Frontal cortex (tissue), 4 donors: ENCODE data around the gene MLIP. TPM values are rescaled to one million over a fixed set of nuclear protein-coding genes. Genes with fewer than 3 reads are reported as not detected.
"Not testable (repeated sequence)": the region's sequence is repeated elsewhere in the genome, so short reads cannot be mapped to it uniquely, and the experiment has no call there.

Source experiments
- DNase-seq, 2 donors: peaks; one replicate each; pipeline ENCODE4 v3.0.0; 2012; ENCODE audit warnings: low spot score in 2 of 2
- FAIRE-seq: peaks from 2 replicates; lab custom pipeline; 2012; peaks lifted over from hg19 to GRCh38; lab: Jason Lieb, UNC
- total RNA-seq: library from RNA; depleted of rRNA; stranded (reverse); fragments of >200 nt; gene quantifications from one replicate; pipeline ENCODE4 v1.2.3, GENCODE V29; 2014
- donor health status: control.
- donor health status: control.
- donor health status: control.

The MLIP gene
- 11.8 TPM for total RNA-seq

- DNase-seq, result no peak
These were observed at the start of gene MLIP for GRCh38 chr6:54111341-54112045. Gene MLIP, plus strand, starts transcription at chr6:54111443. Its CDS starts 37 bp downstream, at chr6:54111480.

DNA sequence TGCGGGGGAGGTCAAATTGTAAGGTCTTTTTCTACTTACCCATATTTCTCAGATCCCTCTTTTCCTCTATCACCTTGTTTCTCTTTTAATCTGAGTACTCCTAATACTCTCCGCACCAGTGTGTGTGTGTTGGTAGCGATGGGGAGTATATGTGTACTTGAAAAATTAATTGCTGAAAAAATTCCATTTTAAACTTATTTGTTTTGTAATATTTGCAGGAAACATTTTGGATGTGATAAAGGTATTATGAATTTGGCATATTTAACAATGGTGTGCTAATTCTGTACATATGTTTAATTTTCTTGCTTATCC, 48.1 kb upstream of the MLIP start:
- DNase-seq, result no peak

More at GRCh38 chr6:54111341-54112045, at the start of gene MLIP:
- no peak for FAIRE-seq

DNA sequence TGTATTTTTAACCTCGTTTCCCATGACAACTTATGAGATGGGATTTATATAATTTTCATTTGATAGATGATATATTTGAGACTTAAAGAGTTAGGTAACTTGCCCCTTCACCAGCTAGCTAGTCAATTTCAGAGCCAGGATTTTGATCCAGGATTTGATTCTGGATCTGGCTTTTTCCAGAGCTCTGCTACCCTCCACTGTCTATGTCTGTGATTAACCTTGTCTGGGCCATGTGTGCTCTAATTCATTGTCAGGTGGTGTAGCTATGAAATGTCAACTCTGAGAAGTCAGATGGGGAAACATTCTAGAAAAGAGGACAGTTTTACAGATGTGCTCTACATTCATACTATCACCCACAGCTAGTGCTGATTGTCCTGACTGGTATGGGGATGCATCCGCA, 42.5 kb upstream of the MLIP start:
- FAIRE-seq (no peak), DNase-seq (no peak)

More for the DNA sequence above, 48.1 kb upstream of the MLIP start:
- FAIRE-seq, result no peak

DNA sequence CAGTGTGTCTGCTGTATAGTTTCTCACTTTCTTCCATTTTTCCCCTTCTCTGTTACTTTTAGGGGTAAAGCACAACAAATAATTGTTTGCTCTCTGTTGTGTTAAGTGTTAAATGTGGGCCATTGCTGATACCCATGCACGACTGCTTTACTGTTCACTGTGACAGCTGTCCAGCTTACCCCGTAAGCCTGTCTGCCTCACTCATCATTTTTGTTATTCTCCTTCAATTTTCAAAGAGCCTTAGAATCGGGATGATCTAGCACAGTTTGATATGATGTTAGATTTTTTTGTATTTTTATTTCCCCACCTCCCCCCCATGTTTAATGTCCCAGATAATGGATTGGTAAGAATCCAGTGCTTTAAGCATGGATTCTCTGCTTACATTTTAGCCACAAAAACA, 41.2 kb upstream of the MLIP start:
- FAIRE-seq, result no peak

GRCh38 chr6:54071821-54072340, 39.4 kb upstream of the MLIP start:
- FAIRE-seq, result no peak
- no peak for DNase-seq

More for the DNA sequence above, 41.2 kb upstream of the MLIP start:
- no peak for DNase-seq

- no peak for FAIRE-seq
- DNase-seq, result no peak
These were observed 38.5 kb upstream of the MLIP start for GRCh38 chr6:54072635-54073313.

DNA sequence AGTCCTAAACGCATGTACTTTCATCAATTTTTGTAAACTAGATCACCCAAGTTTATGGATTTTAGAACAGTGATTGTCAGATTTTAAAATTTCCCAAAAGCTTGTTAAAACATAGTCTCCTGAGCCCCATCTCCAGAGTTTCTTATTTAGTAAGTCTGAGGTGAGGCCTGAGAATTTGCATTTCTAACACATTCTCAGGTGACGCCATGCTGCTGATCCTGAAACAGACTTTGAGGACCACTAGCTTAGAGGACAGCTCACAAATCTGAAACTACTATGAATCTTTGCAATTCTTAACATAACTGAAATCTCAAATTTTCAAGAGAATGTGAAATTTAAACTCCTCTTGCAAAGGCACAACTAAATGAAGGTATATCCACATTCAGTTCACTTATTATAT, 37.8 kb upstream of the MLIP start:
- no peak for DNase-seq
- no peak for FAIRE-seq

- no peak for FAIRE-seq
- no peak for DNase-seq
These were observed 37.1 kb upstream of the MLIP start for GRCh38 chr6:54074109-54074508.

GRCh38 chr6:54074578-54075195, 36.6 kb upstream of the MLIP start:
- FAIRE-seq (no peak), DNase-seq (no peak)

DNA sequence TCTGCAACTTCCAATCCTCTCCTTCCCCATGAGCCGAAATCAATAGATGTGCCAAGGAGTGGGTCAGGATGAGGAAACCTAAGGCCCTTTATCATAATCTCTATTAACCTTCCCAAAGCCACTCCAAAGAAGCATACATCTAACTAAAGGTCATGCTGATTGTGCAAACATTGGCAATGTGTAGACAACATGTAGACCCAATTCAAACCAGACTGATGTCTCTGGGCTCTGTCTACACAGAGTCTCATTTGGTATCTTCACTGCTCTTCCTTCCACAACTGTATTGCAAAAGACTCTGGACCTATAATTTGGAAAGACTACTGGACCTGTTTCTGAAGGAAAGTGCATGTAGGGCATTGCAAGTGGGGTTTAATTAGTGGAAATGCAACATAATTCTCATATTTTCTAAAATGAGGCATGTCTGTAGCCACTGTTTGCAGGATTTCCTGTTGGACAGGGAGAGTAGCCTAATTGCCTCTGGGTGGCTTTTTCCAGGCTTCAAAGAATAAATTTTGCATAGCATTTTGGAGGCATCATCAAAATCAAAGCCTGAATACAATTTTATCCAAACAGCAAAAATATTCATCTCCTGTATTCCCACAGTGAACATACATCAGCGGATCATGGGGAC, 35.0 kb upstream of the MLIP start:
- FAIRE-seq, result no peak
- no peak for DNase-seq

- DNase-seq, FAIRE-seq: not testable (repeated sequence)
These were observed 29.7 kb upstream of the MLIP start for GRCh38 chr6:54081499-54081898.

DNA sequence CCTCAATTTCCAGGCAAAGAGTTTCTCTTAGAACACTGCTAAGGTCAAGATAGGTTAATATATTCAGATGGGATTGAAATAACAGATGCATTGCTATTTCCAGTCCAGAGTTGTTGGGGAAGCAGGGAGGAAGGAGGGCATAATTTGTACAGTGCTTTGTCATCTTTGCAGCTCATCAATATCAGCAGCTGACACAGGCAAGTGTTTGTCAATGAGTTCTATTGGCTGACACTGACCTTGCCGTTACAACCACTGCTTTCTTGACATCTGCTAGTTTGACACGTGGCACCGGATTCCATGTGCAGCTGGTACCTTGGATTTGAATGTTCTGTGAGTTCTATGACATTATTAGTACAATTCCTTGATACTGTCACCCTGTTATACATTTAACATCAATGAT, 28.0 kb upstream of the MLIP start:
- FAIRE-seq (no peak), DNase-seq (no peak)

DNA sequence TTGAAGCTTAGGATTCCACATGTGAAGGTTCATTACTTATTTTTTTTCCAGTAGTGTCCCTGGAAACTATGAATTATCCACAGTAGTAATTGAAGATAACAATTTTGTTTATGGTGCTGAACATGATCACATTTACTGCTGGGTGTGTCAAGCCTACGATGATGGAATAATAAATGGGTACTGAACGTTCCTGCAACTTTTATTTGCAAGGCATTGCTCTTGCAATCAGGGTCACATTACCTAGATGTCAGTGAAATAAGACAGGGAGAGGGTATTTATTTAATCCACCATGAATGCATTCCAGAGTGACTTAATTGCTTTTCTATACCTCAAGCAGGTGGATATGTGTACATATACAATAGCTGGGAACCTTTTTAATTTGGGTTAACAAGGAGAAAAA, 27.0 kb upstream of the MLIP start:
- DNase-seq, result no peak
- no peak for FAIRE-seq

GRCh38 chr6:54085047-54085446, 26.2 kb upstream of the MLIP start:
- DNase-seq, result no peak
- FAIRE-seq, result no peak

GRCh38 chr6:54085541-54085940, 25.7 kb upstream of the MLIP start:
- no peak for FAIRE-seq
- peak in 1 of 2 donors; percentile 5 for DNase-seq

- FAIRE-seq, result no peak
These were observed 24.8 kb upstream of the MLIP start for GRCh38 chr6:54086439-54086838.

GRCh38 chr6:54087721-54088120, 23.5 kb upstream of the MLIP start:
- DNase-seq (no peak), FAIRE-seq (no peak)

More at GRCh38 chr6:54086439-54086838, 24.8 kb upstream of the MLIP start:
- no peak for DNase-seq

- DNase-seq (no peak), FAIRE-seq (no peak)
These were observed 17.8 kb upstream of the MLIP start for GRCh38 chr6:54093326-54093948.

GRCh38 chr6:54094293-54094692, 16.9 kb upstream of the MLIP start:
- no peak for FAIRE-seq

GRCh38 chr6:54094786-54095185, 16.5 kb upstream of the MLIP start:
- no peak for FAIRE-seq
- DNase-seq, result no peak

More at GRCh38 chr6:54094293-54094692, 16.9 kb upstream of the MLIP start:
- DNase-seq, result no peak
